ENCODE results near the gene IFT27. TPM values are rescaled to one million over a fixed set of nuclear protein-coding genes. Genes with fewer than 3 reads are reported as not detected.

IFT27 gene
- total and polyA plus RNA-seq, 2 experiments from 2014 or later: 28.5 to 63.5 TPM

DNA sequence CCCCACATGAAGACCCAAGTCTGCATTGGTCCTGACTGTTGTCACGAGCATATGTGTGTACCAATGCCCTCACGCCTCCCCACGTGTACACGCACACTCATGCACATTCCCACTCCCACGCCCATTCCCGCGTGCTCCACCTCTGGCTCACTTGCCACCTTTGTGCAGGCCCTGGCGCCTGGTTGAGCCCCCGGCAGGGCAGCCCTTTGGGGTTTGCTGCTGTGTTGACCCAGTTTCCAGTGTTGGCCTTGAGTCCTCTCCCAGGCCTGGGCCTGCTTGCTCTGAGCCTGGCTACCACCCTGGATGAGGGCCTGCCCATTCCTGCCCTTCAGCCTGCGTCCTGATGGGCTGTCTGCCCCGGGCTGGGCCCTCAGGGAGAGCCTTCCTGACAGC is 22.8 kb upstream of the IFT27 start:
- DNase-seq (ENCODE audit: low spot score): no peak
- Histone ChIP-seq H3K27me3 (ENCODE audit: insufficient read depth) (no peaks in the 10 kb centered on the region), H3K4me1 (ENCODE audit: insufficient read depth) (peaks cover 22% of the 10 kb centered on the region; the same call in 1 of the 2 replicates), H3K27ac (ENCODE audit: low read depth) (no peak overlapping the region), H3K9me2 (ENCODE audit: insufficient read depth) (no peaks in the 10 kb centered on the region), H3K79me2 (replicated peaks; ENCODE audit: insufficient read depth) (no peaks in the 10 kb centered on the region), H4K20me1 (replicated peaks; ENCODE audit: insufficient read depth) (no peaks in the 10 kb centered on the region), H3F3A (replicated peaks; ENCODE audit: low read depth) (no peaks in the 10 kb centered on the region), H3K4me3 (no peak overlapping the region), H2AFZ (no peak overlapping the region), H3K4me2 (no peak overlapping the region), H3K36me3 (ENCODE audit: insufficient read depth) (no peaks in the 10 kb centered on the region)
- Mint-ChIP-seq H3K36me3 (ENCODE audit: low read depth) (no peaks in the 10 kb centered on the region), H3K27ac (no peak overlapping the region), H3K4me3 (no peak overlapping the region), H3K9me3 (no peaks in the 10 kb centered on the region), H3K4me1 (peaks cover 43% of the 10 kb centered on the region), H3K27me3 (ENCODE audit: insufficient read depth, low read depth, poor library complexity) (peaks cover 9% of the 10 kb centered on the region)
- no peak for ATAC-seq
- TF ChIP-seq, protein P1, sequence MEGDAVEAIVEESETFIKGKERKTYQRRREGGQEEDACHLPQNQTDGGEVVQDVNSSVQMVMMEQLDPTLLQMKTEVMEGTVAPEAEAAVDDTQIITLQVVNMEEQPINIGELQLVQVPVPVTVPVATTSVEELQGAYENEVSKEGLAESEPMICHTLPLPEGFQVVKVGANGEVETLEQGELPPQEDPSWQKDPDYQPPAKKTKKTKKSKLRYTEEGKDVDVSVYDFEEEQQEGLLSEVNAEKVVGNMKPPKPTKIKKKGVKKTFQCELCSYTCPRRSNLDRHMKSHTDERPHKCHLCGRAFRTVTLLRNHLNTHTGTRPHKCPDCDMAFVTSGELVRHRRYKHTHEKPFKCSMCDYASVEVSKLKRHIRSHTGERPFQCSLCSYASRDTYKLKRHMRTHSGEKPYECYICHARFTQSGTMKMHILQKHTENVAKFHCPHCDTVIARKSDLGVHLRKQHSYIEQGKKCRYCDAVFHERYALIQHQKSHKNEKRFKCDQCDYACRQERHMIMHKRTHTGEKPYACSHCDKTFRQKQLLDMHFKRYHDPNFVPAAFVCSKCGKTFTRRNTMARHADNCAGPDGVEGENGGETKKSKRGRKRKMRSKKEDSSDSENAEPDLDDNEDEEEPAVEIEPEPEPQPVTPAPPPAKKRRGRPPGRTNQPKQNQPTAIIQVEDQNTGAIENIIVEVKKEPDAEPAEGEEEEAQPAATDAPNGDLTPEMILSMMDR (conservative IDR thresholded peaks at IDR 0.05; ENCODE audit: low read depth in 2 of 2): no peak
- TF ChIP-seq STAT1 (IDR thresholded peaks at IDR 0.05; ENCODE audit: unreplicated experiment): no peak

DNA sequence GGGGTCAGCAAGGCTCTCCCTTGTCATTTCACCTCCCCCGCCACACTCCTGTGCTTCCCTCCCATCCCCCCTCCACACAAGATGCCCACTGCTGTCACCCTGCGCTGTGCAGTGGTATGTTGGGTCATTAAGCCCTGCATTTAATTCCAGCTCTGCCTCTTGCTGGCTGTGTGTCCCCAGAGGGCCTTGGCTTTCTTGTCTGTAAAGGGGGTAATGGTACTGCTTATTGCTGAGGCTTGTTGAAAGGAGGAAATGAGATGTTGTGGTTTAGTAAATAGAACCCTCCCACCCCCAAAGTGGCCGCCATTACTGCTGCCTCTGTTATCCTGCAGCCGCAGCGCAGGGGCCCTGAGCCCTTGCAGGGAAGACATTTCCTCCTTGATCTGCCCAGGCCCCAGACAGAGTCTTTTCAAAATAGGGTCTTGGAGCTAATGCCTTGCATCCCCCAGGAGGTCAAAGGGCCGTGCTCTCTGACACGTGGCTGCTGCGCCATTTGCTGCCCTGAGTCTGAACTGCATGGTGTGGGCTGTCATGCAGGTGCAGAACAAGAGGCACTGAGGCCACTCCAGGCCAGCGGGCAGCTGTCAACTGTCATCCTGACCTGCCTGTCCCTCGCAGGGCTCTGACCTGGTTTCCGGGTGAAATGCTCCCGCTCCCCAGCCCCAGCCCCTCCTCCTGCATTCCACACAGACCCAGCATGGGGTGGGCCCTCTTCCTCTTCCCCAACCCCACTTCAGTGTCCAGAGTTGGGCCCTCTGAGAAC is 22.2 kb upstream of the IFT27 start:
- Mint-ChIP-seq H3K36me3 (ENCODE audit: low read depth) (no peaks in the 10 kb centered on the region), H3K9me3 (no peaks in the 10 kb centered on the region), H3K4me3 (no peak overlapping the region), H3K27me3 (ENCODE audit: insufficient read depth, low read depth, poor library complexity) (peaks cover 9% of the 10 kb centered on the region), H3K27ac (no peak overlapping the region), H3K4me1 (peaks cover 43% of the 10 kb centered on the region)
- Histone ChIP-seq H3K27ac (ENCODE audit: low read depth) (no peak overlapping the region), H3F3A (replicated peaks; ENCODE audit: low read depth) (no peaks in the 10 kb centered on the region), H3K79me2 (replicated peaks; ENCODE audit: insufficient read depth) (no peaks in the 10 kb centered on the region), H3K27me3 (ENCODE audit: insufficient read depth) (no peaks in the 10 kb centered on the region), H3K4me3 (no peak overlapping the region), H3K9me2 (ENCODE audit: insufficient read depth) (no peaks in the 10 kb centered on the region), H3K36me3 (ENCODE audit: insufficient read depth) (no peaks in the 10 kb centered on the region), H3K4me2 (peak overlapping the region; percentile 38; the same call in 1 of the 2 replicates), H4K20me1 (replicated peaks; ENCODE audit: insufficient read depth) (no peaks in the 10 kb centered on the region), H3K4me1 (ENCODE audit: insufficient read depth) (peaks cover 22% of the 10 kb centered on the region; the same call in 1 of the 2 replicates), H2AFZ (no peak overlapping the region)
- DNase-seq (ENCODE audit: low spot score) (peak; percentile 28), ATAC-seq (no peak; the same call in 1 of the 3 replicates)
- TF ChIP-seq, protein P2, sequence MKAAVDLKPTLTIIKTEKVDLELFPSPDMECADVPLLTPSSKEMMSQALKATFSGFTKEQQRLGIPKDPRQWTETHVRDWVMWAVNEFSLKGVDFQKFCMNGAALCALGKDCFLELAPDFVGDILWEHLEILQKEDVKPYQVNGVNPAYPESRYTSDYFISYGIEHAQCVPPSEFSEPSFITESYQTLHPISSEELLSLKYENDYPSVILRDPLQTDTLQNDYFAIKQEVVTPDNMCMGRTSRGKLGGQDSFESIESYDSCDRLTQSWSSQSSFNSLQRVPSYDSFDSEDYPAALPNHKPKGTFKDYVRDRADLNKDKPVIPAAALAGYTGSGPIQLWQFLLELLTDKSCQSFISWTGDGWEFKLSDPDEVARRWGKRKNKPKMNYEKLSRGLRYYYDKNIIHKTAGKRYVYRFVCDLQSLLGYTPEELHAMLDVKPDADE (IDR thresholded peaks at IDR 0.05): no peak
- TF ChIP-seq STAT1 (IDR thresholded peaks at IDR 0.05; ENCODE audit: unreplicated experiment): no peak
- TF ChIP-seq POLR2AphosphoS5 (IDR thresholded peaks at IDR 0.05; ENCODE audit: low read depth): no peak
- TF ChIP-seq, protein P3, sequence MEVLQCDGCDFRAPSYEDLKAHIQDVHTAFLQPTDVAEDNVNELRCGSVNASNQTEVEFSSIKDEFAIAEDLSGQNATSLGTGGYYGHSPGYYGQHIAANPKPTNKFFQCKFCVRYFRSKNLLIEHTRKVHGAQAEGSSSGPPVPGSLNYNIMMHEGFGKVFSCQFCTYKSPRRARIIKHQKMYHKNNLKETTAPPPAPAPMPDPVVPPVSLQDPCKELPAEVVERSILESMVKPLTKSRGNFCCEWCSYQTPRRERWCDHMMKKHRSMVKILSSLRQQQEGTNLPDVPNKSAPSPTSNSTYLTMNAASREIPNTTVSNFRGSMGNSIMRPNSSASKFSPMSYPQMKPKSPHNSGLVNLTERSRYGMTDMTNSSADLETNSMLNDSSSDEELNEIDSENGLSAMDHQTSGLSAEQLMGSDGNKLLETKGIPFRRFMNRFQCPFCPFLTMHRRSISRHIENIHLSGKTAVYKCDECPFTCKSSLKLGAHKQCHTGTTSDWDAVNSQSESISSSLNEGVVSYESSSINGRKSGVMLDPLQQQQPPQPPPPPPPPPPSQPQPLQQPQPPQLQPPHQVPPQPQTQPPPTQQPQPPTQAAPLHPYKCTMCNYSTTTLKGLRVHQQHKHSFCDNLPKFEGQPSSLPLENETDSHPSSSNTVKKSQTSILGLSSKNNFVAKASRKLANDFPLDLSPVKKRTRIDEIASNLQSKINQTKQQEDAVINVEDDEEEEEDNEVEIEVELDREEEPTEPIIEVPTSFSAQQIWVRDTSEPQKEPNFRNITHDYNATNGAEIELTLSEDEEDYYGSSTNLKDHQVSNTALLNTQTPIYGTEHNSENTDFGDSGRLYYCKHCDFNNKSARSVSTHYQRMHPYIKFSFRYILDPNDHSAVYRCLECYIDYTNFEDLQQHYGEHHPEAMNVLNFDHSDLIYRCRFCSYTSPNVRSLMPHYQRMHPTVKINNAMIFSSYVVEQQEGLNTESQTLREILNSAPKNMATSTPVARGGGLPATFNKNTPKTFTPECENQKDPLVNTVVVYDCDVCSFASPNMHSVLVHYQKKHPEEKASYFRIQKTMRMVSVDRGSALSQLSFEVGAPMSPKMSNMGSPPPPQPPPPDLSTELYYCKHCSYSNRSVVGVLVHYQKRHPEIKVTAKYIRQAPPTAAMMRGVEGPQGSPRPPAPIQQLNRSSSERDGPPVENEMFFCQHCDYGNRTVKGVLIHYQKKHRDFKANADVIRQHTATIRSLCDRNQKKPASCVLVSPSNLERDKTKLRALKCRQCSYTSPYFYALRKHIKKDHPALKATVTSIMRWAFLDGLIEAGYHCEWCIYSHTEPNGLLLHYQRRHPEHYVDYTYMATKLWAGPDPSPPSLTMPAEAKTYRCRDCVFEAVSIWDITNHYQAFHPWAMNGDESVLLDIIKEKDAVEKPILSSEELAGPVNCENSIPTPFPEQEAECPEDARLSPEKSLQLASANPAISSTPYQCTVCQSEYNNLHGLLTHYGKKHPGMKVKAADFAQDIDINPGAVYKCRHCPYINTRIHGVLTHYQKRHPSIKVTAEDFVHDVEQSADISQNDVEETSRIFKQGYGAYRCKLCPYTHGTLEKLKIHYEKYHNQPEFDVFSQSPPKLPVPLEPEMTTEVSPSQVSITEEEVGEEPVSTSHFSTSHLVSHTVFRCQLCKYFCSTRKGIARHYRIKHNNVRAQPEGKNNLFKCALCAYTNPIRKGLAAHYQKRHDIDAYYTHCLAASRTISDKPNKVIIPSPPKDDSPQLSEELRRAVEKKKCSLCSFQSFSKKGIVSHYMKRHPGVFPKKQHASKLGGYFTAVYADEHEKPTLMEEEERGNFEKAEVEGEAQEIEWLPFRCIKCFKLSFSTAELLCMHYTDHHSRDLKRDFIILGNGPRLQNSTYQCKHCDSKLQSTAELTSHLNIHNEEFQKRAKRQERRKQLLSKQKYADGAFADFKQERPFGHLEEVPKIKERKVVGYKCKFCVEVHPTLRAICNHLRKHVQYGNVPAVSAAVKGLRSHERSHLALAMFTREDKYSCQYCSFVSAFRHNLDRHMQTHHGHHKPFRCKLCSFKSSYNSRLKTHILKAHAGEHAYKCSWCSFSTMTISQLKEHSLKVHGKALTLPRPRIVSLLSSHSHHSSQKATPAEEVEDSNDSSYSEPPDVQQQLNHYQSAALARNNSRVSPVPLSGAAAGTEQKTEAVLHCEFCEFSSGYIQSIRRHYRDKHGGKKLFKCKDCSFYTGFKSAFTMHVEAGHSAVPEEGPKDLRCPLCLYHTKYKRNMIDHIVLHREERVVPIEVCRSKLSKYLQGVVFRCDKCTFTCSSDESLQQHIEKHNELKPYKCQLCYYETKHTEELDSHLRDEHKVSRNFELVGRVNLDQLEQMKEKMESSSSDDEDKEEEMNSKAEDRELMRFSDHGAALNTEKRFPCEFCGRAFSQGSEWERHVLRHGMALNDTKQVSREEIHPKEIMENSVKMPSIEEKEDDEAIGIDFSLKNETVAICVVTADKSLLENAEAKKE (CRISPR knock-in tag; IDR thresholded peaks at IDR 0.05): no peak
- no peak for TF ChIP-seq ZNF114 (CRISPR knock-in tag; IDR thresholded peaks at IDR 0.05)
- no peak for TF ChIP-seq ZNF331 (CRISPR knock-in tag; IDR thresholded peaks at IDR 0.05; ENCODE audit: low read depth)
- TF ChIP-seq, protein P4, sequence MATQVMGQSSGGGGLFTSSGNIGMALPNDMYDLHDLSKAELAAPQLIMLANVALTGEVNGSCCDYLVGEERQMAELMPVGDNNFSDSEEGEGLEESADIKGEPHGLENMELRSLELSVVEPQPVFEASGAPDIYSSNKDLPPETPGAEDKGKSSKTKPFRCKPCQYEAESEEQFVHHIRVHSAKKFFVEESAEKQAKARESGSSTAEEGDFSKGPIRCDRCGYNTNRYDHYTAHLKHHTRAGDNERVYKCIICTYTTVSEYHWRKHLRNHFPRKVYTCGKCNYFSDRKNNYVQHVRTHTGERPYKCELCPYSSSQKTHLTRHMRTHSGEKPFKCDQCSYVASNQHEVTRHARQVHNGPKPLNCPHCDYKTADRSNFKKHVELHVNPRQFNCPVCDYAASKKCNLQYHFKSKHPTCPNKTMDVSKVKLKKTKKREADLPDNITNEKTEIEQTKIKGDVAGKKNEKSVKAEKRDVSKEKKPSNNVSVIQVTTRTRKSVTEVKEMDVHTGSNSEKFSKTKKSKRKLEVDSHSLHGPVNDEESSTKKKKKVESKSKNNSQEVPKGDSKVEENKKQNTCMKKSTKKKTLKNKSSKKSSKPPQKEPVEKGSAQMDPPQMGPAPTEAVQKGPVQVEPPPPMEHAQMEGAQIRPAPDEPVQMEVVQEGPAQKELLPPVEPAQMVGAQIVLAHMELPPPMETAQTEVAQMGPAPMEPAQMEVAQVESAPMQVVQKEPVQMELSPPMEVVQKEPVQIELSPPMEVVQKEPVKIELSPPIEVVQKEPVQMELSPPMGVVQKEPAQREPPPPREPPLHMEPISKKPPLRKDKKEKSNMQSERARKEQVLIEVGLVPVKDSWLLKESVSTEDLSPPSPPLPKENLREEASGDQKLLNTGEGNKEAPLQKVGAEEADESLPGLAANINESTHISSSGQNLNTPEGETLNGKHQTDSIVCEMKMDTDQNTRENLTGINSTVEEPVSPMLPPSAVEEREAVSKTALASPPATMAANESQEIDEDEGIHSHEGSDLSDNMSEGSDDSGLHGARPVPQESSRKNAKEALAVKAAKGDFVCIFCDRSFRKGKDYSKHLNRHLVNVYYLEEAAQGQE (IDR thresholded peaks at IDR 0.05; ENCODE audit: unreplicated experiment): no peak

Data from GM23338 (cell line).